Neural cell (in vitro differentiated cells): ENCODE results near the gene STAC3. TPM values are rescaled to one million over a fixed set of nuclear protein-coding genes. Genes with fewer than 3 reads are reported as not detected.

Source experiments
- H2AFZ ChIP-seq: fragments of 200-600, 300-800 bp; sonication (generic), shearing (Covaris generic); 2 replicates; pipeline ENCODE4 v1.6.0; 2014; ENCODE audit warnings: low read depth, mild to moderate bottlenecking, antibody characterized with exemption, low read length, moderate library complexity
- H3F3A ChIP-seq: fragments of 200-600 bp; shearing (Covaris generic); 2 replicates; pipeline ENCODE4 v1.6.1; 2016; ENCODE audit warnings: mild to moderate bottlenecking, moderate library complexity, mixed read lengths, antibody characterized with exemption, low read length; ENCODE audit not compliant: insufficient read depth, poor library complexity, severe bottlenecking
- H3K27ac ChIP-seq: fragments of 200-600, 300-800 bp; sonication (generic), shearing (Covaris generic); 2 replicates; pipeline ENCODE4 v1.5.1; 2014; ENCODE audit warnings: mild to moderate bottlenecking, low read length, moderate library complexity
- H3K27me3 ChIP-seq: fragments of 300-800, 200-600 bp; sonication (generic), shearing (Covaris generic); 2 replicates; pipeline ENCODE4 v1.6.0; 2014; ENCODE audit warnings: mild to moderate bottlenecking, low read depth, low read length, moderate library complexity; ENCODE audit not compliant: insufficient read depth
- H3K36me3 ChIP-seq: fragments of 300-800, 200-600 bp; sonication (generic), shearing (Covaris generic); 2 replicates; pipeline ENCODE4 v1.5.1; 2014; ENCODE audit warnings: mild to moderate bottlenecking, antibody characterized with exemption, low read length, moderate library complexity; ENCODE audit not compliant: insufficient read depth
- H3K4me2 ChIP-seq: fragments of 300-800, 200-600 bp; sonication (generic), shearing (Covaris generic); 2 replicates; pipeline ENCODE4 v1.6.0; 2014; ENCODE audit warnings: mild to moderate bottlenecking, low read length
- H3K4me3 ChIP-seq: fragments of 300-800, 200-600 bp; sonication (generic), shearing (Covaris generic); 2 replicates; pipeline ENCODE4 v1.5.1; 2014; ENCODE audit warnings: mild to moderate bottlenecking, low read length, moderate library complexity
- H3K79me2 ChIP-seq: fragments of 200-600 bp; shearing (Covaris generic); replicated peaks from 2 replicates; pipeline ENCODE4 v1.6.0; 2014; ENCODE audit warnings: mild to moderate bottlenecking, low read length, moderate library complexity; ENCODE audit not compliant: insufficient read depth
- H3K9ac ChIP-seq: fragments of 300-800, 200-600 bp; sonication (generic), shearing (Covaris generic); 2 replicates; pipeline ENCODE4 v1.6.1; 2016; ENCODE audit warnings: mild to moderate bottlenecking, low read length, mixed read lengths
- H3K9me2 ChIP-seq: fragments of 200-600 bp; shearing (Covaris generic); 2 replicates; pipeline ENCODE4 v1.6.1; 2016; ENCODE audit warnings: mild to moderate bottlenecking, low read length, mixed read lengths; ENCODE audit not compliant: insufficient read depth
- H3K9me3 ChIP-seq: fragments of 200-600, 300-800 bp; sonication (generic), shearing (Covaris generic); 2 replicates; pipeline ENCODE4 v1.6.1; 2016; ENCODE audit warnings: mild to moderate bottlenecking, mixed run types, low read length, moderate library complexity, mixed read lengths
- H4K20me1 ChIP-seq: fragments of 200-600 bp; shearing (Covaris generic); 2 replicates; pipeline ENCODE4 v1.6.1; 2016; ENCODE audit warnings: mild to moderate bottlenecking, mixed run types; ENCODE audit not compliant: insufficient read depth
- CTCF ChIP-seq: fragments of 450-650 bp; IDR thresholded peaks from 2 replicates; pipeline ENCODE4 v1.5.1; 2014; ENCODE audit warnings: antibody characterized with exemption, mild to moderate bottlenecking, moderate library complexity; ENCODE audit not compliant: poor library complexity, severe bottlenecking
- EP300 ChIP-seq: fragments of 450-650 bp; conservative IDR thresholded peaks from 2 replicates; pipeline ENCODE4 v1.6.1; 2014; ENCODE audit warnings: antibody characterized with exemption, mild to moderate bottlenecking, moderate library complexity; ENCODE audit not compliant: poor library complexity, severe bottlenecking
- EZH2 ChIP-seq: fragments of 200-600, 300-800 bp; shearing (Covaris generic), sonication (generic); IDR thresholded peaks from 2 replicates; pipeline ENCODE4 v1.6.1; 2014; ENCODE audit warnings: antibody characterized with exemption, low read length, borderline replicate concordance, mild to moderate bottlenecking; ENCODE audit not compliant: insufficient read depth, poor library complexity, severe bottlenecking
- MXI1 ChIP-seq: fragments of 450-650 bp; conservative IDR thresholded peaks from 2 replicates; pipeline ENCODE4 v1.6.1; 2014; ENCODE audit warnings: antibody characterized with exemption, mild to moderate bottlenecking; ENCODE audit not compliant: poor library complexity, severe bottlenecking
- POLR2AphosphoS5 ChIP-seq: IDR thresholded peaks from 2 replicates; pipeline ENCODE4 v1.6.1; 2012
- RAD21 ChIP-seq: fragments of 450-650 bp; conservative IDR thresholded peaks from 2 replicates; pipeline ENCODE4 v1.6.1; 2014; ENCODE audit warnings: antibody characterized with exemption, mild to moderate bottlenecking, moderate library complexity
- REST ChIP-seq: IDR thresholded peaks from 2 replicates; pipeline ENCODE4 v1.6.1; 2012; ENCODE audit warnings: borderline replicate concordance
- SMC3 ChIP-seq: fragments of 450-650 bp; conservative IDR thresholded peaks from 2 replicates; pipeline ENCODE4 v1.6.1; 2014; ENCODE audit warnings: antibody characterized with exemption, mild to moderate bottlenecking, moderate library complexity; ENCODE audit not compliant: poor library complexity
- TAF1 ChIP-seq: IDR thresholded peaks from 2 replicates; pipeline ENCODE4 v1.6.1; 2012; ENCODE audit warnings: low read depth
- polyA plus RNA-seq: library from polyadenylated mRNA; depleted of rRNA; stranded (reverse); fragments of >200 nt; gene quantifications from 2 replicates; pipeline ENCODE4 v1.2.3, GENCODE V29; 2014

The STAC3 gene
- polyA plus RNA-seq, 1 donor from 2014 or later: 1.3 TPM

GRCh38 chr12:57216014-57216911 lies 34.7 kb downstream of the STAC3 start, which contains the start of gene NXPH4:
NXPH4 (plus strand) TSS chr12:57216794; CDS start chr12:57216970, 176 bp downstream.
- H3K79me2 ChIP-seq: no peaks in the 10 kb centered on the region
- H3K9me2 ChIP-seq: no peaks in the 10 kb centered on the region
- H3K27ac ChIP-seq: no peak within 1 kb of the TSS
- H3K9me3 ChIP-seq: no peaks in the 10 kb centered on the region
- peaks cover 6% of the 10 kb centered on the region for H3K36me3 ChIP-seq
- H4K20me1 ChIP-seq: no peaks in the 10 kb centered on the region
- H3K4me2 ChIP-seq: no peak within 1 kb of the TSS
- peak within 1 kb of the TSS; percentile 62 for H3K4me3 ChIP-seq
- peaks cover 71% of the 10 kb centered on the region for H3K27me3 ChIP-seq
- H3F3A ChIP-seq: no peaks in the 10 kb centered on the region
- peak within 1 kb of the TSS; percentile 23 for H3K9ac ChIP-seq
- TF ChIP-seq TAF1: peak; percentile 17
- no peak for TF ChIP-seq SMC3
- TF ChIP-seq MXI1: no peak
- no peak for TF ChIP-seq EP300
- TF ChIP-seq CTCF: no peak
- no peak for TF ChIP-seq RAD21
- TF ChIP-seq EZH2: peak; percentile 56
- H2AFZ ChIP-seq: no peak within 1 kb of the TSS

GRCh38 chr12:57215668-57216013 lies 35.3 kb downstream of the STAC3 start:
- H3K9me2 ChIP-seq: no peaks in the 10 kb centered on the region
- no peak overlapping the region for H2AFZ ChIP-seq
- no peak for TF ChIP-seq TAF1
- TF ChIP-seq REST: no peak
- TF ChIP-seq MXI1: no peak
- no peak for TF ChIP-seq RAD21
- TF ChIP-seq POLR2AphosphoS5: no peak
- no peak for TF ChIP-seq EP300
- TF ChIP-seq SMC3: no peak
- TF ChIP-seq CTCF: no peak
- TF ChIP-seq EZH2: no peak
- no peaks in the 10 kb centered on the region for H3F3A ChIP-seq
- H3K27me3 ChIP-seq: peaks cover 65% of the 10 kb centered on the region
- no peak overlapping the region for H3K27ac ChIP-seq
- no peak overlapping the region for H3K4me2 ChIP-seq
- H3K9ac ChIP-seq: peak overlapping the region; percentile 23
- no peaks in the 10 kb centered on the region for H4K20me1 ChIP-seq
- H3K9me3 ChIP-seq: no peaks in the 10 kb centered on the region
- H3K79me2 ChIP-seq: no peaks in the 10 kb centered on the region
- H3K4me3 ChIP-seq: peak overlapping the region; percentile 59
- peaks cover 6% of the 10 kb centered on the region for H3K36me3 ChIP-seq
